ENCODE results near the gene OOSP3.
"Not testable (repeated sequence)": the region's sequence is repeated elsewhere in the genome, so short reads cannot be mapped to it uniquely, and the experiment has no call there.

Gene OOSP3

GRCh38 chr11:59845399-59845798 lies 33.2 kb upstream of the OOSP3 start, which contains the start of gene CBLIF:
Gene CBLIF, minus strand, starts transcription at chr11:59845499. Its CDS starts 46 bp downstream, at chr11:59845453.
- H3K4me3 ChIP-seq (ENCODE audit: low read depth, low read length), result no peak within 1 kb of the TSS
- TF ChIP-seq CTCF (IDR thresholded peaks at IDR 0.05; ENCODE audit: low read depth, low read length, missing control alignments), result no peak
- in situ Hi-C loops (cut with HindIII; ENCODE audit: low sequenced_read_pairs), result no loop called here
- no peak for DNase-seq (ENCODE audit: low read depth)

- no peak for DNase-seq (ENCODE audit: low read depth)
- no peak overlapping the region for H3K4me3 ChIP-seq (ENCODE audit: low read depth, low read length)
- no peak for TF ChIP-seq CTCF (IDR thresholded peaks at IDR 0.05; ENCODE audit: low read depth, low read length, missing control alignments)
- in situ Hi-C loops (cut with HindIII; ENCODE audit: low sequenced_read_pairs), result no loop called here
Measured at GRCh38 chr11:59846556-59846955, 32.0 kb upstream of the OOSP3 start.

GRCh38 chr11:59847626-59848025 lies 31.0 kb upstream of the OOSP3 start:
- in situ Hi-C loops (cut with HindIII; ENCODE audit: low sequenced_read_pairs), result no loop called here
- H3K4me3 ChIP-seq (ENCODE audit: low read depth, low read length), result no peak overlapping the region
- no peak for TF ChIP-seq CTCF (IDR thresholded peaks at IDR 0.05; ENCODE audit: low read depth, low read length, missing control alignments)
- no peak for DNase-seq (ENCODE audit: low read depth)

GRCh38 chr11:59848439-59848838 lies 30.1 kb upstream of the OOSP3 start:
- H3K4me3 ChIP-seq (ENCODE audit: low read depth, low read length); in situ Hi-C loops (cut with HindIII; ENCODE audit: low sequenced_read_pairs); DNase-seq (ENCODE audit: low read depth): not testable (repeated sequence)

GRCh38 chr11:59849129-59849528 lies 29.5 kb upstream of the OOSP3 start:
- DNase-seq (ENCODE audit: low read depth), result no peak
- TF ChIP-seq CTCF (IDR thresholded peaks at IDR 0.05; ENCODE audit: low read depth, low read length, missing control alignments), result no peak
- in situ Hi-C loops (cut with HindIII; ENCODE audit: low sequenced_read_pairs), result no loop called here
- H3K4me3 ChIP-seq (ENCODE audit: low read depth, low read length), result no peak overlapping the region

GRCh38 chr11:59849551-59849950 lies 29.0 kb upstream of the OOSP3 start:
- DNase-seq (ENCODE audit: low read depth); in situ Hi-C loops (cut with HindIII; ENCODE audit: low sequenced_read_pairs); H3K4me3 ChIP-seq (ENCODE audit: low read depth, low read length): not testable (repeated sequence)

GRCh38 chr11:59851416-59851815 lies 27.2 kb upstream of the OOSP3 start:
- in situ Hi-C loops (cut with HindIII; ENCODE audit: low sequenced_read_pairs); DNase-seq (ENCODE audit: low read depth); H3K4me3 ChIP-seq (ENCODE audit: low read depth, low read length): not testable (repeated sequence)

GRCh38 chr11:59854871-59855270 lies 23.7 kb upstream of the OOSP3 start:
- TF ChIP-seq CTCF (IDR thresholded peaks at IDR 0.05; ENCODE audit: low read depth, low read length, missing control alignments), result no peak
- no peak overlapping the region for H3K4me3 ChIP-seq (ENCODE audit: low read depth, low read length)
- in situ Hi-C loops (cut with HindIII; ENCODE audit: low sequenced_read_pairs), result no loop called here

More at GRCh38 chr11:59854871-59855270, 23.7 kb upstream of the OOSP3 start:
- no peak for DNase-seq (ENCODE audit: low read depth)

Data from astrocyte of the cerebellum (primary cell).